Central memory CD4-positive, alpha-beta T cell (primary cell): Measurements from ENCODE around the gene EIF2B5.

Experiments
- DNase-seq: peaks from one replicate; pipeline ENCODE4 v3.0.0; 2022

Gene EIF2B5

DNA sequence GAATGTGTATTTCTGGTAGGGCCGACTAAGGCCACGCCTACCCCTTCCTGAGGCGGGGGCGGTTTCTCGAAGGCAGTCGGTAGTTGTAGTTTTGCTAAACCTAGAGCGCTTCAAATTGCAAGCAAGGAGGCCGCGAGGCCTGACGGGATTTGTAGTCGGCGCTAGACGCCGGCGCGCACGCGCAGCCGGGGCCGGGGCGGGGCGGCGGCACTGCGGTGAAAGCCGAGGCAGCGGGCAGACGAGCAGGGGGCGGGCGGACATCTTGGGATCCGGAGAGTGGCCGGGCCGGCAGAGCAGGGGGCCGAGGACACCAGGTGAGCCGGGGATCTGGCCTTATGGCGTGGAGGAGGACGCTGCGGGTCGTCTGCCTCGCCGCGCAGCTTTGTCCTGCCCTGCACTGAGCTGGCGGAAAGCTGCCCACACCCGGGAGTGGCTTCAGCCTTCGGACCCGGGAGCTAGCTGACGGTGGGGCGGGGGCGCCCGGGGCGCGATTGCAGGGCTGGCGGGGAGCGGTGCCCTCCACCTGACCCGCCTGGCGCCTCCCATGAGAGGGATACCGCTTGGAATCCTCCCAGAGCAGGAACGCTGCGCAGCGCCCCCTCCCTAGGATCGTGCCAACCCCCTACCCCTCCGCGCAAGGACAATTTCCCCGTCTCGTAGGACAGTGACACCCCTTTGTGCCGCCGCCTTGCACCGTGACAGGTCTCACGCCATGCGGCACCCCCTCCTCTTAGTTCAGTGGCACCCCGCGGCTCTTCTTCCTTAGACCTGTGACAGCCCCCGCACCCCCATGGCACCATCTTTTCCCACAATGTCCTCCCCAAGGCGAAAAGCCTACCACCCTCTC, 39.7 kb downstream of the EIF2B5 start, which contains the start of gene AP2M1:
Gene AP2M1 (plus strand): TSS at position 210 of the 847 bp plus-strand sequence. CDS start 2,139 bp downstream, outside the sequence.
- DNase-seq, result peak; percentile 98

DNA sequence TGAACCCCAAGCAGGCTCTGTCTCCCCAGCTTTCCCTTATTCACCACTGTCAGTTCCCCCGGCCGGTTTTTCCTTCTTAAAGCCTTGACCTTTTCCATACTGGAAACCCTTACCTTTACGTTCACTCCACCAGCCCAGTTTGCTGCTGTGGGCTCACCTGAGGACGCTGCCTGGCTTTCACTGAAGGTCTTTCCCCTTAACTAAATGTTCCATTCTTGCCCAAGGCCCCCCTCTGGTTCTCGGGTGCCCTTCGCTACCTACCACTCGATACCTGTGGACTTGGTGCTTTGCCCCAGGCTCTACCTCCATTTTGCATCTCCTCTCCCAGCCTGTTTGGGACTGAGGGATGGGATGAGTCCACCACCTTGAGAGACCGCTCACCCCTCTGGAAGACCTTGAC, 40.3 kb downstream of the EIF2B5 start:
- DNase-seq, result no peak

DNA sequence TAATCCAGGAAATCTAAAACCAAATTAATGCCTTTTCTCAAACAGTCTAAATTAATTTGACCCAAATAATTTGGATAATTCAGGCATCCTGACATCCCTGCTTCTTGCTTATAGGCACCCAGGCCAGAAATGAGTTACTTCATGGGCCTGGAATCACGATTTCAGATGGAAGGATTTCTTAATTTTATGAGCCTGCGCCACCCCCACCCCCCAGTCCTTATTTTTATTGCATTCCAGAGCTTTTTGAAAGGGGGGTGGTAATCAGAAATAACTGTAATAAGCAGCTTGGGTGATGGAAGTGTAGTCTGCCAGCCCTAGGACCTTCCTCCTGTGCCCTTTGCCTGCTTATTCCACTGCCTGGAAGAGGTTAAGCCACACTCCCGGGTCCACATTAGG, 40.8 kb downstream of the EIF2B5 start:
- DNase-seq, result no peak

GRCh38 chr3:184176377-184177330, 41.5 kb downstream of the EIF2B5 start:
- DNase-seq, result no peak

- no peak for DNase-seq
These were observed 42.2 kb downstream of the EIF2B5 start for GRCh38 chr3:184177331-184177731.

DNA sequence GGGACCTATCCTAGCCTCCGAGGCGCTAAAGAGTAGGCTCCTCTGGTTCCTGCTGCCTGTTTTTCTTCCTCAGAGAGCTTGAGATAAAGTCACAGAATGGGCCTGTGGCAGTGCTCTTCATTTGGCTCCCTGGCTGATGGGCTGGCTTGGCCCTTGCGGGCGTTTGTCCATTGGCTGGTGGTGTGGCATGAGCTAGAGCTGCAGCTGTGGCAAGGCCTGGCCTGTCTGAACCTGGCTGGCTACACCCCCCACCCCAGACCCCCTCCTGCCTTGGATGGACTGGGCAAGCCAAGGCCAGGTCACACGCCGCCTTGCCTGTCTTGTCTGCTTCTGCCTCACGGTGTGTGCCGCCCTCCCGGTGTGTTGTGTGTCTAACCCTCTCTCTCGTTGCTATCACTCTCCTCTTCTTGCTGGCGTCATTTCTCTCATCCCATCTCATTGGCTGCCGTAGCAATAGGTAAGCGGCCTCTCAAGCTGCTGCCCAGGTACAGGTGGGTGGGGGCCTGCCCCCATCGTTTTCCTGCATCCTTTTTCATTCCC, 42.7 kb downstream of the EIF2B5 start:
- no peak for DNase-seq

- DNase-seq, result no peak
These were observed 43.5 kb downstream of the EIF2B5 start for GRCh38 chr3:184178521-184179138.

GRCh38 chr3:184180165-184180564, 45.0 kb downstream of the EIF2B5 start:
- DNase-seq, result no peak

GRCh38 chr3:184181596-184181995, 46.4 kb downstream of the EIF2B5 start:
- DNase-seq, result no peak

- DNase-seq, result no peak
These were observed 48.5 kb downstream of the EIF2B5 start for GRCh38 chr3:184183679-184184078.

DNA sequence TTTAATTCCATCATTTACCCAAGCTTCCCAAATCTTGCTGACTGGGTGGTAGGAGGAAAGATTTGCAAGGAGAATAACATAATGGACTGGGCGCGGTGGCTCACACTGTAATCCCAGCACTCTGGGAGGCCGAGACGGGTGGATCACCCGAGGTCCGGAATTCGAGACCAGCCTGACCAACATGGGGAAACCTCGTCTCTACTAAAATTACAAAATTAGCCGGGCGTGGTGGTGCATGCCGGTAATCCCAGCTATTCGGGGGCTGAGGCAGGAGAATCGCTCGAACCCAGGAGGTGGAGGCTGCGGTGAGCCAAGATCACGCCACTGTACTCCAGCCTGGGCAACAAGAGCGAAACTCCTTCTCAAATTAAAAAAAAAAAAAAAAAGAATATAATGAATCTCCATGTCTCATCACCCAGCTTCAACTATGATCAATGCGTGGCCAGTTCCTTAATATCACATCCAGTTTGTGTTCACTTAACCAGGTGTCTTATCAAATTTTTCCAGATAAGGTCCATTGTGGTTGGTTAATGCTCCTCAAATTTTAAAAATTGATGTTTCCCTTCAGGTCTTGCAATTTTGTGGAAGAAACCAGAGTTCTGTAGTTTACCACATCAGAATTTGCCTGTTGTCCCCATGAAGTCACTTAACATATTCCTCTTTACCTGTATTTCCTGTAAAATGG, 49.5 kb downstream of the EIF2B5 start:
- no peak for DNase-seq

DNA sequence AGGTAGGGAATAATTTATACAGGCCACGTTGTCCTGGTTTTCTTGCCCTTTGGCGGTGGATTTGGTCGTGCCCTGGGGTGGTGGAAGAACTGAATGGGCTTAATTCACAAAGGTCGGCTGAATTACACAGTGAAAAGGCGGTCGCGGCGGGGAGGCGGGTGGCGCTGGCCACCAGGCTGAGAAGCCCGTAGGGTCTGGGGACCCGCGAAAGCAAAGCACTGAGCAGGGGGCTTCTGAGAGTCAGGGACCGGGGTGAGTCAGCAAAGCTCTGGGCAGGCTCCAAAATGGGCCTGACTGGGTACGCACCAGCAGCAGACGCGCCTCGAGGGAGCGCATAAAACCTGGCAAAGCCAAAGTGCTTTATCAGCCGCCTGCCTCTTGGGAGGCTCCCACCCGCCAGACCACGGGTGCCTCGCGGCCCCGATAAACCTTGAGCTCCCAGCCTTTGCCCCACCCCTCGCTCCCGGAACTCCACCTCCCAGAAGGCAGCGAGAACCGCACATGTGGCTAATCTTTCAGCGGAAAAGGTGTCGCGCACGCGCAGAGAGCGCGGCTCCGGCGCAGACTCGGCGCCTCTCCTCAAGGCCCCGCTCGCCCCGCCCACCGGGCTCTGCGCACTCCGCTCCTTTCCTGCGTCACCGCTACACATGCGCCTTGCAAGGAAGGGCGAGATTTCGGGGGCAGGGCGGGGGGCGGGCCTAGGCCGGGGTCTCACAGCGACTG, 50.5 kb downstream of the EIF2B5 start:
- DNase-seq, result peak; percentile 99

DNA sequence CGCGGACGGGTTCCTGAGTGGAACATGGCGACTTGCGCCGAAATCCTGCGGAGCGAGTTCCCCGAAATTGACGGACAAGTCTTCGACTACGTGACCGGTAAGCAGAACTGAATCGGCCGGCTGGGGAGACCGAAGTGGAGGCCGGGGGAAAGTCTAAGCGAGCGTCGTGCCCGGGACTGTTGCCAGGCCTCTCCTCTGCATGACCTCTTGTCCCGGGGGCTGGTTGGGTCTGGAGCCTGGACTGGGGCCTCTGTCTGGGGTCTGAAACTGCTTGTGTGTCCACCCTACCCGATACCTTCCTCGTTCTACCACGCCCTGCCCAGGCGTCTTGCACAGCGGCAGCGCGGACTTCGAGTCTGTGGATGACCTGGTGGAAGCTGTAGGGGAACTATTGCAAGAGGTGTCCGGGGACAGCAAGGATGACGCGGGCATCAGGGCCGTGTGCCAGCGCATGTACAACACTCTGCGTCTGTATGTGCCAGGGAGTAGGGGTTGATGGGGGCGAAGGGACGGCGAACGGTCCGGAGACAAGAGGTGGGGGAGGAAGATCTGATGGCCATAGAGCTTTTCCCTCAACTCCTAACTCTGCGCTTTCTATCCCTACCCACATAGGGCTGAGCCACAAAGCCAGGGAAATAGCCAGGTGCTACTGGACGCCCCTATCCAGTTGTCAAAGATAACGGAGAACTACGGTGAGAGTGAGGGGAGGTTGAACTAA, 51.2 kb downstream of the EIF2B5 start, which contains the start of gene ABCF3:
Gene ABCF3 (plus strand): TSS at position 16 of the 718 bp plus-strand sequence. CDS start 9 bp downstream, at position 25.
- no peak for DNase-seq

- DNase-seq, result no peak
These were observed 51.7 kb downstream of the EIF2B5 start for GRCh38 chr3:184186902-184187207.

GRCh38 chr3:184188080-184188479, 52.9 kb downstream of the EIF2B5 start:
- DNase-seq, result no peak

DNA sequence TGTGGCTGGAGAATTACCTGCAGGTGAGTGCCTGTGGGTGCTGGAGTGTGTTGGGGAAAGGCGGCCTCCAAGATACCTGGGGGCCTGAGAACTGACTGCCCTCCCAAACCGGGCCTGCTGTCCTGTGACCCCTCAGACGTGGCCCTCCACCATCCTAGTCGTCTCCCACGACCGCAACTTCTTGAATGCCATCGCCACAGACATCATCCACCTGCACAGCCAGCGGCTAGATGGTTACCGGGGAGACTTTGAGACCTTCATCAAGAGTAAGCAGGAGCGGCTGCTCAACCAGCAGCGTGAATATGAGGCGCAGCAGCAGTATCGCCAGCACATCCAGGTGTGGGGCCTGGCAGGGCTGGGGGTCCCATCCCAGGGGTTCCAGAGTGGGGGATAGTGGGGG, 54.3 kb downstream of the EIF2B5 start:
- no peak for DNase-seq

GRCh38 chr3:184192889-184193288, 57.7 kb downstream of the EIF2B5 start:
- no peak for DNase-seq

DNA sequence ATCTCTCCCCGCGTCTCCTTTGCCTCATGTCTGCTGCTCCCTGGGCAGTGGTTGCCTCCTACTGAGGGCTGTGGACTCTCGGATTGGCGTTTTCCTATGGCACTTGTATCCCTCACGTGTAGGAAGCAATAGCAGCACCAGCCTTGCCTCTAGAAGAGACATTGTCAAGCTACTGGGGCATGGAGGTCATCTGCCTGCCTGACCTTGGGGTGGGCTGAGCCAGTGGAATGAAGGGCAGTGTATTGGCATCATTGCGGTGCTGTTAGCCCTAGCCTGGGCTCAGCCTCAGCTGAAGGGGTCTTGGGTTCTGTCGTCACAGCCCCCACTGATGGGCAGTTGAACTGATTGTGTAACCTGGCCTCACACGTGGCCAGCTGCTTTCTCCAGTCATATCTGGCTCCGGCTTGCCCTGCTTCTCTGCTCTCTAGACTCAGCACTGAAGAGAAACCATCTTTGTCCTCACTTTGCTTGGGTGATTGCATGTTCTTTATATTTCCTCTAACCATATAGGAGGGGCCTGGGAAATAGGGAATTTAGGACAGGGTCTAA, 58.9 kb downstream of the EIF2B5 start:
- no peak for DNase-seq
